ENCODE measurements around the gene C11orf97. TPM values are rescaled to one million over a fixed set of nuclear protein-coding genes. Genes with fewer than 3 reads are reported as not detected.
"Not testable (repeated sequence)": the region's sequence is repeated elsewhere in the genome, so short reads cannot be mapped to it uniquely, and the experiment has no call there.

The C11orf97 gene
- total RNA-seq, 1 donor from 2014 or later = not detected

GRCh38 chr11:94546886-94547285, 34.6 kb downstream of the C11orf97 start:
- DNase-seq (no peak), ATAC-seq (no peak)
- intact Hi-C loops (cut with micrococcal nuclease) = no loop called here

GRCh38 chr11:94549146-94549545, 36.9 kb downstream of the C11orf97 start:
- intact Hi-C loops (cut with micrococcal nuclease) = no loop called here
- DNase-seq (no peak), ATAC-seq (no peak)

GRCh38 chr11:94550513-94550912, 38.3 kb downstream of the C11orf97 start:
- intact Hi-C loops (cut with micrococcal nuclease) = no loop called here
- no peak for DNase-seq
- ATAC-seq = no peak

- intact Hi-C loops (cut with micrococcal nuclease) = no loop called here
- DNase-seq = no peak
- ATAC-seq = no peak
These were observed 41.7 kb downstream of the C11orf97 start for GRCh38 chr11:94553938-94554337.

GRCh38 chr11:94555752-94556329, 43.6 kb downstream of the C11orf97 start:
- DNase-seq; intact Hi-C loops (cut with micrococcal nuclease); ATAC-seq: not testable (repeated sequence)

- ATAC-seq = no peak
- no peak for DNase-seq
- intact Hi-C loops (cut with micrococcal nuclease) = no loop called here
These were observed 45.2 kb downstream of the C11orf97 start for GRCh38 chr11:94557421-94557820.

GRCh38 chr11:94557992-94558391, 45.7 kb downstream of the C11orf97 start:
- no peak for ATAC-seq
- intact Hi-C loops (cut with micrococcal nuclease) = no loop called here
- no peak for DNase-seq

GRCh38 chr11:94558468-94558867, 46.2 kb downstream of the C11orf97 start:
- intact Hi-C loops (cut with micrococcal nuclease) = no loop called here
- DNase-seq (no peak), ATAC-seq (no peak)

- ATAC-seq (no peak), DNase-seq (no peak)
- intact Hi-C loops (cut with micrococcal nuclease) = no loop called here
These were observed 46.7 kb downstream of the C11orf97 start for GRCh38 chr11:94558932-94559331.

- intact Hi-C loops (cut with micrococcal nuclease) = no loop called here
- ATAC-seq = no peak
- DNase-seq = no peak
These were observed 47.1 kb downstream of the C11orf97 start for GRCh38 chr11:94559361-94559760.

- intact Hi-C loops (cut with micrococcal nuclease) = loop anchor here (10.0 kb wide), 1 partner anchor 46 kb away; the partner anchor contains the start of gene C11orf97
- ATAC-seq (no peak), DNase-seq (no peak)
These were observed 48.6 kb downstream of the C11orf97 start for GRCh38 chr11:94560834-94561233.

- intact Hi-C loops (cut with micrococcal nuclease) = loop anchor here (10.0 kb wide), 1 partner anchor 49 kb away; the partner anchor contains the start of gene C11orf97
- DNase-seq = no peak
- peak; percentile 99 for ATAC-seq
These were observed 51.1 kb downstream of the C11orf97 start for GRCh38 chr11:94563176-94563847.

- peak; percentile 19 for ATAC-seq
- intact Hi-C loops (cut with micrococcal nuclease) = loop anchor here (10.0 kb wide), 1 partner anchor 49 kb away; the partner anchor contains the start of gene C11orf97
- no peak for DNase-seq
These were observed 51.7 kb downstream of the C11orf97 start for GRCh38 chr11:94563848-94564467.

- ATAC-seq (no peak), DNase-seq (no peak)
- intact Hi-C loops (cut with micrococcal nuclease) = loop anchor here (10.0 kb wide), 1 partner anchor 52 kb away; the partner anchor contains the start of gene C11orf97
These were observed 55.0 kb downstream of the C11orf97 start, which contains the start of gene PIWIL4 for GRCh38 chr11:94567181-94567670. PIWIL4 (plus strand) TSS chr11:94567368; CDS start chr11:94567519, 151 bp downstream.

GRCh38 chr11:94568200-94568599, 55.9 kb downstream of the C11orf97 start:
- DNase-seq (no peak), ATAC-seq (no peak)
- intact Hi-C loops (cut with micrococcal nuclease) = loop anchor here (10.0 kb wide), 1 partner anchor 53 kb away; the partner anchor contains the start of gene C11orf97

- no peak for DNase-seq
- no peak for ATAC-seq
- intact Hi-C loops (cut with micrococcal nuclease) = loop anchor here (10.0 kb wide), 1 partner anchor 54 kb away; the partner anchor contains the start of gene C11orf97
These were observed 56.5 kb downstream of the C11orf97 start for GRCh38 chr11:94568717-94569116.

GRCh38 chr11:94572975-94573374, 60.7 kb downstream of the C11orf97 start:
- intact Hi-C loops (cut with micrococcal nuclease); ATAC-seq; DNase-seq: not testable (repeated sequence)

- no peak for DNase-seq
- no peak for ATAC-seq
- intact Hi-C loops (cut with micrococcal nuclease) = no loop called here
These were observed 62.1 kb downstream of the C11orf97 start for GRCh38 chr11:94574193-94574961.

GRCh38 chr11:94576306-94576705, 64.0 kb downstream of the C11orf97 start:
- intact Hi-C loops (cut with micrococcal nuclease) = no loop called here
- no peak for ATAC-seq
- DNase-seq = no peak
